NCI-H1436 (cell line): ENCODE results near the gene TEX11.
"Not testable (repeated sequence)": the region's sequence is repeated elsewhere in the genome, so short reads cannot be mapped to it uniquely, and the experiment has no call there.

Experiments
- DNase-seq: peaks from one replicate; lab custom pipeline; 2025; lab: John Stamatoyannopoulos, UW

TEX11 gene

GRCh38 chrX:70755850-70756249, 152.7 kb downstream of the TEX11 start:
- DNase-seq: no peak

- no peak for DNase-seq
Measured at GRCh38 chrX:70754169-70754848, 154.2 kb downstream of the TEX11 start.

- not testable (repeated sequence) for DNase-seq
Measured at GRCh38 chrX:70733774-70734173, 174.7 kb downstream of the TEX11 start.

GRCh38 chrX:70727961-70728360, 180.6 kb downstream of the TEX11 start:
- DNase-seq: not testable (repeated sequence)

- DNase-seq: no peak
Measured at GRCh38 chrX:70720721-70721120, 187.8 kb downstream of the TEX11 start.

- not testable (repeated sequence) for DNase-seq
Measured at GRCh38 chrX:70711336-70711735, 197.2 kb downstream of the TEX11 start.

GRCh38 chrX:70694339-70695122, 214.0 kb downstream of the TEX11 start:
- no peak for DNase-seq

- DNase-seq: not testable (repeated sequence)
Measured at GRCh38 chrX:70679455-70679854, 229.1 kb downstream of the TEX11 start.

GRCh38 chrX:70675284-70675683, 233.2 kb downstream of the TEX11 start:
- no peak for DNase-seq

- no peak for DNase-seq
Measured at GRCh38 chrX:70672326-70672725, 236.2 kb downstream of the TEX11 start.

GRCh38 chrX:70669120-70669519, 239.4 kb downstream of the TEX11 start:
- no peak for DNase-seq

GRCh38 chrX:70664726-70665125, 243.8 kb downstream of the TEX11 start:
- peak; percentile 24 for DNase-seq

GRCh38 chrX:70661124-70661523, 247.4 kb downstream of the TEX11 start:
- DNase-seq: not testable (repeated sequence)

GRCh38 chrX:70657546-70657945, 251.0 kb downstream of the TEX11 start:
- not testable (repeated sequence) for DNase-seq

- DNase-seq: no peak
Measured at GRCh38 chrX:70656304-70656703, 252.2 kb downstream of the TEX11 start.

GRCh38 chrX:70647910-70648309, 260.6 kb downstream of the TEX11 start:
- not testable (repeated sequence) for DNase-seq

- DNase-seq: no peak
Measured at GRCh38 chrX:70636218-70636617, 272.3 kb downstream of the TEX11 start.

- no peak for DNase-seq
Measured at GRCh38 chrX:70635669-70636068, 272.8 kb downstream of the TEX11 start.

- DNase-seq: no peak
Measured at GRCh38 chrX:70635227-70635626, 273.3 kb downstream of the TEX11 start.

- DNase-seq: no peak
Measured at GRCh38 chrX:70621743-70622142, 286.8 kb downstream of the TEX11 start.

GRCh38 chrX:70618467-70618866, 290.0 kb downstream of the TEX11 start:
- no peak for DNase-seq

- no peak for DNase-seq
Measured at GRCh38 chrX:70613295-70613694, 295.2 kb downstream of the TEX11 start.

GRCh38 chrX:70605352-70605751, 303.2 kb downstream of the TEX11 start:
- no peak for DNase-seq
